GM23338 (cell line): Measurements from ENCODE around the gene RYR1. TPM values are rescaled to one million over a fixed set of nuclear protein-coding genes. Genes with fewer than 3 reads are reported as not detected.

ENCODE experiments used
- ATAC-seq: fragments of 200-7000 bp; cut with Tn5 transposase; 3 replicates; pipeline ENCODE4 v1.9.1; 2020
- DNase-seq: peaks from one replicate; pipeline ENCODE4 v3.0.0-alpha.2; 2015; ENCODE audit warnings: low spot score
- H2AFZ ChIP-seq: fragments of 200-600 bp; sonication (generic); 2 replicates; pipeline ENCODE4 v1.8.0; 2016; ENCODE audit warnings: antibody characterized with exemption, mild to moderate bottlenecking, moderate library complexity
- H3F3A ChIP-seq: fragments of 200-600 bp; sonication (generic); replicated peaks from 2 replicates; pipeline ENCODE4 v1.8.0; 2017; ENCODE audit warnings: antibody characterized with exemption, mixed run types, low read depth
- H3K27ac ChIP-seq: fragments of 200-600 bp; sonication (generic); 2 replicates; pipeline ENCODE4 v1.6.1; 2016; ENCODE audit warnings: low read depth
- H3K27me3 ChIP-seq: fragments of 200-600 bp; sonication (generic); 2 replicates; pipeline ENCODE4 v1.8.0; 2016; ENCODE audit warnings: mild to moderate bottlenecking, mixed run types, moderate library complexity; ENCODE audit not compliant: insufficient read depth
- H3K36me3 ChIP-seq: fragments of 200-600 bp; sonication (generic); 2 replicates; pipeline ENCODE4 v1.8.0; 2016; ENCODE audit warnings: mild to moderate bottlenecking; ENCODE audit not compliant: insufficient read depth
- H3K4me1 ChIP-seq: fragments of 200-600 bp; sonication (generic); 2 replicates; pipeline ENCODE4 v1.8.0; 2016; ENCODE audit warnings: mild to moderate bottlenecking, moderate library complexity; ENCODE audit not compliant: insufficient read depth
- H3K4me2 ChIP-seq: fragments of 200-600 bp; sonication (generic); 2 replicates; pipeline ENCODE4 v1.7.1; 2017; ENCODE audit warnings: mixed run types
- H3K4me3 ChIP-seq: fragments of 200-600 bp; sonication (generic); 2 replicates; pipeline ENCODE4 v1.6.1; 2016; ENCODE audit warnings: mixed run types
- H3K79me2 ChIP-seq: fragments of 200-600 bp; sonication (generic); replicated peaks from 2 replicates; pipeline ENCODE4 v1.8.0; 2017; ENCODE audit warnings: mild to moderate bottlenecking; ENCODE audit not compliant: insufficient read depth
- H3K9me2 ChIP-seq: fragments of 200-600 bp; sonication (generic); 2 replicates; pipeline ENCODE4 v1.8.0; 2017; ENCODE audit not compliant: insufficient read depth
- H4K20me1 ChIP-seq: fragments of 200-600 bp; sonication (generic); replicated peaks from 2 replicates; pipeline ENCODE4 v1.8.0; 2017; ENCODE audit warnings: mild to moderate bottlenecking; ENCODE audit not compliant: insufficient read depth
- H3K27ac Mint-ChIP-seq: 2 replicates; pipeline ENCODE4 v1.8.0; 2020; ENCODE audit warnings: inconsistent platforms, mild to moderate bottlenecking, moderate library complexity, mixed read lengths
- H3K27me3 Mint-ChIP-seq: 3 replicates; pipeline ENCODE4 v1.8.0; 2022; ENCODE audit warnings: low read depth, mild to moderate bottlenecking, moderate library complexity, mixed read lengths, inconsistent platforms; ENCODE audit not compliant: insufficient read depth, poor library complexity
- H3K36me3 Mint-ChIP-seq: 3 replicates; pipeline ENCODE4 v1.8.0; 2021; ENCODE audit warnings: low read depth, mild to moderate bottlenecking, inconsistent platforms, moderate library complexity, mixed read lengths
- H3K4me1 Mint-ChIP-seq: 3 replicates; pipeline ENCODE4 v1.8.0; 2020; ENCODE audit warnings: mild to moderate bottlenecking, inconsistent platforms, mixed read lengths
- H3K4me3 Mint-ChIP-seq: 3 replicates; pipeline ENCODE4 v1.8.0; 2021; ENCODE audit warnings: moderate library complexity, mild to moderate bottlenecking, inconsistent platforms, mixed read lengths
- H3K9me3 Mint-ChIP-seq: 3 replicates; pipeline ENCODE4 v1.8.0; 2020; ENCODE audit warnings: moderate library complexity, mild to moderate bottlenecking, inconsistent platforms, mixed read lengths
- CTCF ChIP-seq, 2 experiments: fragments of 200-600 bp in 1 of 2; sonication (generic) in 1 of 2; conservative IDR thresholded peaks; 2 replicates each; pipeline versions ENCODE4 v1.5.1 to v1.6.1; 2016 to 2017; ENCODE audit warnings: antibody characterized with exemption in 2 of 2, low read depth in 2 of 2, mild to moderate bottlenecking in 2 of 2, moderate library complexity in 1 of 2
- ETS1 ChIP-seq: IDR thresholded peaks from 2 replicates; pipeline ENCODE4 v1.6.1; 2016; ENCODE audit warnings: antibody characterized with exemption
- EZH2 ChIP-seq: fragments of 200-600 bp; sonication (generic); IDR thresholded peaks from one replicate; pipeline ENCODE4 v1.8.0; 2017; ENCODE audit warnings: antibody characterized with exemption, mild to moderate bottlenecking, low read depth; ENCODE audit not compliant: unreplicated experiment
- EZH2phosphoT487 ChIP-seq: fragments of 200-600 bp; sonication (generic); IDR thresholded peaks from one replicate; pipeline ENCODE4 v1.8.1; 2018; ENCODE audit warnings: antibody characterized with exemption; ENCODE audit not compliant: unreplicated experiment
- JUNB ChIP-seq: IDR thresholded peaks from one replicate; pipeline ENCODE4 v1.6.1; 2016; ENCODE audit warnings: antibody characterized with exemption; ENCODE audit not compliant: unreplicated experiment
- STAT1 ChIP-seq: IDR thresholded peaks from one replicate; pipeline ENCODE4 v1.6.1; 2016; ENCODE audit warnings: antibody characterized with exemption; ENCODE audit not compliant: unreplicated experiment
- ZNF462 ChIP-seq: fragments of 250-450 bp; sonication (Bioruptor Pico); IDR thresholded peaks from 2 replicates; pipeline ENCODE4 v1.5.0; 2020; ENCODE audit warnings: mild to moderate bottlenecking, moderate library complexity
- polyA plus RNA-seq: library from polyadenylated mRNA; unstranded; fragments of >200 nt; fragmentation: Nextera tagmentation; extraction: Ambion mirVana; gene quantifications from 2 replicates; pipeline ENCODE4 v1.2.1, GENCODE V29; 2016
- total RNA-seq: library from RNA; depleted of rRNA; stranded (reverse); fragments of >200 nt; shearing (Covaris generic); gene quantifications from 2 replicates; pipeline ENCODE4 v1.2.3, GENCODE V29; 2014

RYR1 gene
- total and polyA plus RNA-seq, 2 experiments from 2014 or later = 4.0 to 26.7 TPM

GRCh38 chr19:38615007-38615581, 181.6 kb downstream of the RYR1 start (continued):
- TF ChIP-seq ZNF462 (CRISPR knock-in tag) (no peak), ETS1 (no peak)

- H3K4me2 ChIP-seq = no peak overlapping the region
- H3F3A ChIP-seq = peaks cover 19% of the 10 kb centered on the region
- Mint-ChIP-seq H3K4me1 (peaks cover 22% of the 10 kb centered on the region), H3K4me3 (no peak overlapping the region; the same call in 2 of the 3 replicates), H3K27ac (no peak overlapping the region), H3K9me3 (no peaks in the 10 kb centered on the region), H3K27me3 (peaks cover 28% of the 10 kb centered on the region), H3K36me3 (peaks cover 23% of the 10 kb centered on the region)
- H2AFZ ChIP-seq = no peak overlapping the region
- peaks cover 5% of the 10 kb centered on the region for H4K20me1 ChIP-seq
- no peak for ATAC-seq
- H3K27ac ChIP-seq = no peak overlapping the region
- no peaks in the 10 kb centered on the region for H3K9me2 ChIP-seq
- H3K27me3 ChIP-seq = no peaks in the 10 kb centered on the region
- H3K4me3 ChIP-seq = no peak overlapping the region
- H3K79me2 ChIP-seq = peaks cover 13% of the 10 kb centered on the region
- no peak for DNase-seq
- H3K4me1 ChIP-seq = peaks cover 9% of the 10 kb centered on the region
- 0 out of 2 replicates have a peak, but pooled peaks cover 9% of the 10 kb centered on the region for H3K36me3 ChIP-seq
- TF ChIP-seq EZH2 (no peak), CTCF (conservative IDR thresholded peaks at IDR 0.05; ENCODE audit: low read depth in 2 of 2) (no peak), STAT1 (no peak), EZH2phosphoT487 (no peak), JUNB (no peak)
Observed at GRCh38 chr19:38616265-38616664, 182.8 kb downstream of the RYR1 start.
